Type B pancreatic cell (in vitro differentiated cells): Measurements from ENCODE around the gene KIAA1671. TPM values are rescaled to one million over a fixed set of nuclear protein-coding genes. Genes with fewer than 3 reads are reported as not detected.
A peak's percentile ranks its signal among the peaks of the same experiment; 100 is the strongest.

Experiments
- DNase-seq: peaks from one replicate; pipeline ENCODE4 v3.0.0; 2021; ENCODE audit warnings: mixed read lengths; ENCODE audit not compliant: unreplicated experiment; ENCODE audit errors: extremely low spot score
- H3K27ac Mint-ChIP-seq: 2 replicates; pipeline ENCODE4 v1.8.0; 2021; ENCODE audit warnings: mild to moderate bottlenecking, mixed read lengths
- H3K27me3 Mint-ChIP-seq: 2 replicates; pipeline ENCODE4 v1.8.0; 2021; ENCODE audit warnings: mixed read lengths
- H3K36me3 Mint-ChIP-seq: 2 replicates; pipeline ENCODE4 v1.8.0; 2021; ENCODE audit warnings: mixed read lengths
- H3K4me1 Mint-ChIP-seq: one replicate; pipeline ENCODE4 v1.8.0; 2021; ENCODE audit warnings: mixed read lengths; ENCODE audit not compliant: unreplicated experiment
- H3K4me3 Mint-ChIP-seq: 2 replicates; pipeline ENCODE4 v1.8.0; 2021; ENCODE audit warnings: mild to moderate bottlenecking, mixed read lengths
- H3K9me3 Mint-ChIP-seq: 2 replicates; pipeline ENCODE4 v1.8.0; 2021; ENCODE audit warnings: mixed read lengths
- total RNA-seq: library from RNA; stranded (reverse); gene quantifications from 2 replicates; pipeline ENCODE4 v1.2.1, GENCODE V29; 2021; ENCODE audit warnings: low replicate concordance
- TF ChIP-seq, protein P1 (sequence below): fragments of 200-600 bp; sonication (generic); conservative IDR thresholded peaks from 2 replicates; pipeline ENCODE4 v1.5.0; 2021; ENCODE audit warnings: antibody characterized with exemption, mild to moderate bottlenecking

Gene KIAA1671
- total RNA-seq, 1 donor from 2014 or later = 22.9 TPM

DNA sequence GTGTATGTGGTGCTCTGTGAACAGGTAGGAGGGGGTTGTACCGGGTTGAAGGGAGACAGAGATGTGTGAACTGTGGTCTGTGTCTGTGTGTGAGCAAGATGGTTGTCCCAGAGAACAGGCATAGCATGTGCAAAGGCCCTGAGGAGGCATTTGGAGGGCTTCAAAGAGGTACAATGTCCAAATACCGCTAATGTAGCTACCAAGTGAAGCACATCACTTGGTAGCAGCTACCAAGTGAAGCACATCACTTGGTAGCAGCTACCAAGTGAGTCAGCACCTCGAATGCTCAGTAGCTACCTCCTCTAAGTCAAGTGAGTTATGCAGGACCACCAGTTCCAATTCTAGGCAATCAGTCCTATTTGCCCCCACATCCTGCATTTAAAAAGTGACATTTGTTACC, 72.4 kb downstream of the KIAA1671 start:
- no peaks in the 10 kb centered on the region for H3K36me3 Mint-ChIP-seq
- H3K4me3 Mint-ChIP-seq = no peak overlapping the region
- DNase-seq = no peak
- TF ChIP-seq, protein P1, sequence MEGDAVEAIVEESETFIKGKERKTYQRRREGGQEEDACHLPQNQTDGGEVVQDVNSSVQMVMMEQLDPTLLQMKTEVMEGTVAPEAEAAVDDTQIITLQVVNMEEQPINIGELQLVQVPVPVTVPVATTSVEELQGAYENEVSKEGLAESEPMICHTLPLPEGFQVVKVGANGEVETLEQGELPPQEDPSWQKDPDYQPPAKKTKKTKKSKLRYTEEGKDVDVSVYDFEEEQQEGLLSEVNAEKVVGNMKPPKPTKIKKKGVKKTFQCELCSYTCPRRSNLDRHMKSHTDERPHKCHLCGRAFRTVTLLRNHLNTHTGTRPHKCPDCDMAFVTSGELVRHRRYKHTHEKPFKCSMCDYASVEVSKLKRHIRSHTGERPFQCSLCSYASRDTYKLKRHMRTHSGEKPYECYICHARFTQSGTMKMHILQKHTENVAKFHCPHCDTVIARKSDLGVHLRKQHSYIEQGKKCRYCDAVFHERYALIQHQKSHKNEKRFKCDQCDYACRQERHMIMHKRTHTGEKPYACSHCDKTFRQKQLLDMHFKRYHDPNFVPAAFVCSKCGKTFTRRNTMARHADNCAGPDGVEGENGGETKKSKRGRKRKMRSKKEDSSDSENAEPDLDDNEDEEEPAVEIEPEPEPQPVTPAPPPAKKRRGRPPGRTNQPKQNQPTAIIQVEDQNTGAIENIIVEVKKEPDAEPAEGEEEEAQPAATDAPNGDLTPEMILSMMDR = no peak
- H3K9me3 Mint-ChIP-seq = no peaks in the 10 kb centered on the region
- H3K27ac Mint-ChIP-seq = peak overlapping the region; percentile 38
- H3K27me3 Mint-ChIP-seq = no peaks in the 10 kb centered on the region
- H3K4me1 Mint-ChIP-seq = peaks cover 39% of the 10 kb centered on the region

DNA sequence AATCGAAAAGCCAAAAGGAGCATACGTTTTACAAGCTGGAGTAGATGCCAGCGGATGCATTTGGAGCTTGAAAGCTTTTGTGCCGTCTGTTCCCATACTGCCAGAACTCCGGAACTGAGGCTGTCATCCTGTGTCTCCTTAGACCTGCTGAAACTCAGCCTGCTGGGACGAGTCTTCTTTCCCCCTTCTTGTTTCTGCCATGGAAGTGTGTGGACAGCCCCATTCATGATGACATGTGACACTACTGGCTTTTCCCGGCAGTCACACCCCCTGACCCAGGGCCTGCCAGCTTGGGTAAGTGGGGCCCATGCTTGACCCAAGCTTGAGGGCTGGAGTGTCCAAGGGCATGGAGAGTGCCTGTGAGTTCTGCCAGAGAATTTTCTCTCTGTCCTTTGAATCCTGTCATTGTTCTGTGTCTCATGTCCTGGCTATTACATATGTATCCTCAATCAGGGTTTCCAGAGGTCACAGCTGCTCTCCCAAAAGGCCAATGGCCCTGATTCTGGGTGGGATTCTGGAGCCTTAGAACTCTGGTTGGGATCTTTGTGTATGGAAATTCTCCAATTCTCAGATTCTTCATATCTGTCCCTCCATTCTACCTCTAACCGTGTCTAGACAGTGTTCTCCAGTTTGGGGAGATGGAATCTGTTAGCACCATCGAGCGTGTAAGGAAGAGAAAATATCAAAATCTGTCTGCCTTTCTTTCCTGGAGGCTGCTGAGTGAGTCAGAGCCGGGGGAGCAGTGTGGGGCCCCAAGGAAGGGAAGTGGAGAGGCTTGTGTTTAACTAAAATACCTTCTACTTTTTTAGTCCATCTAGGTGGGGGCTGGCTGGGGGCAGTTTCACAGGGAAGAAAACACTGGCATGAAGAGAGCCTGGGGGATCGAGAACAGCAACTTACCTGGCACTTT, 73.2 kb downstream of the KIAA1671 start:
- Mint-ChIP-seq H3K27me3 (no peaks in the 10 kb centered on the region), H3K27ac (peak overlapping the region; percentile 76), H3K9me3 (no peaks in the 10 kb centered on the region), H3K4me1 (peaks cover 35% of the 10 kb centered on the region), H3K36me3 (no peaks in the 10 kb centered on the region), H3K4me3 (peak overlapping the region; percentile 33)
- DNase-seq = no peak
- TF ChIP-seq, protein P1 = no peak

DNA sequence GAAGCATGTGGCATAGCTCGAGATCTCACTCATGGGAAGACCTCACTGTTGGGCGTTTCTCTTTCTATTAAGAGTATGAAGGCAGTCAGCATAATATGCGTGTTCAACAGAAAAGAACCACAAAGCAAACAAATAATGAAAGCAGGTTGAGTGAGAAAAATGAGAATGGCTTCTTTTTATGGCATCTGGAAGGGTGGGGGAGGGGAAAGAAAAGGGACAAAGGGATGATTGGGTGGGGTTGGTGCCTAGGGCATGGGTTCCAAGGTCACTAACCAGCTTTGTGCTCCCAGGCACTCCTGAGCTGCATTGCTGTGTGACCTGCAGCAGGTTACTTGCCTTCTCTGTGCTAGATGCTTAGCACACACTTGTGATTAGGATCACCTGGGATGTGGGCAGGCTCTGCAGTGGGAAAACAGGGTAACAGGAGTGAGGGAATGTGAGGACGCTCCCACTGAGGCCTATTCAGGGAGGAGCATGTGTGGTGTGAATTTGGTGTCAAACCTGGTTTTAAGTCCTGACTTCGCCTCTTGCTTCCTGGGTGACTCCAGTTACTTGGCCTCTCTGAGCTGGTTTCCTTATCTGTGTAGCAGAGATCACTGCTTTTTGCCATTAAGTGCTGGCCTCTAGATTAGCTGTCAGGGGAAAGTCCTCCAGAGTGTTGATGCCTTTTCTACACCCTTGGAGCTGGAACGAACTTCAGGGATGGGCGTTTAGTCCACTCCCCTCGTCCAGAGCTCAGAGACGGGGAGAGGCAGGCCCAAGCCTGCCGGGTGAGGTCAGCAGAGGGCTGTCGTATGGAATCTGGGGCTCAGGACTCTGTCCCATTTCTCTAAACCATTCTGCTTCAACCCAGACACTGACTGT, 74.8 kb downstream of the KIAA1671 start:
- peak overlapping the region; percentile 76 for H3K27ac Mint-ChIP-seq
- H3K4me1 Mint-ChIP-seq = peaks cover 34% of the 10 kb centered on the region
- H3K4me3 Mint-ChIP-seq = peak overlapping the region; percentile 5
- H3K36me3 Mint-ChIP-seq = no peaks in the 10 kb centered on the region
- no peaks in the 10 kb centered on the region for H3K27me3 Mint-ChIP-seq
- H3K9me3 Mint-ChIP-seq = no peaks in the 10 kb centered on the region
- no peak for DNase-seq
- TF ChIP-seq, protein P1 = no peak

DNA sequence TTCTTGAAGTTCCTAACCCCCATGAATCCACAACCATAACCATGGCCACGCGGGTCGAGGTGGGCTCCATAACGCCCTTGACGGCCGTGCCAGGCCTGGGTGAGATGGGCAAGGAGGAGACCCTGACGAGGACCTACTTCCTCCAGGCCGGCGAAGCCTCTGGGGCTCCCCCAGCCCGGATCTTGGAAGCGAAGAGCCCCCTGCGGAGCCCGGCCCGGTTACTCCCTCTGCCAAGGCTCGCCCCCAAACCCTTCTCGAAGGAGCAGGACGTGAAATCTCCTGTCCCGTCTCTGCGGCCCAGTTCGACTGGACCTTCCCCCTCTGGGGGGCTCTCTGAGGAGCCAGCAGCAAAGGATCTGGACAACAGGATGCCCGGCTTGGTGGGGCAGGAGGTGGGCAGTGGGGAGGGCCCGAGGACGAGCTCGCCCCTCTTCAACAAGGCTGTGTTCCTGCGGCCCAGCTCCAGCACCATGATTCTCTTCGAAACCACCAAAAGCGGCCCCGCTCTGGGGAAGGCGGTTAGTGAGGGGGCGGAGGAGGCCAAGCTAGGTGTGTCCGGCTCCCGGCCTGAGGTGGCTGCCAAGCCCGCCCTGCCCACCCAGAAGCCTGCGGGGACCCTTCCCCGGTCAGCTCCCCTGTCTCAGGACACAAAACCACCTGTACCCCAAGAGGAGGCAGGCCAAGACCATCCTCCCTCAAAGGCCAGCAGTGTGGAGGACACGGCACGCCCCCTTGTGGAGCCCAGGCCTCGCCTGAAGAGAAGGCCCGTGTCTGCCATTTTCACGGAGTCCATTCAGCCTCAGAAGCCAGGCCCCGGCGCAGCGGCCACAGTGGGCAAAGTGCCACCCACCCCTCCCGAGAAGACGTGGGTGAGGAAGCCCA, 75.7 kb downstream of the KIAA1671 start:
- no peaks in the 10 kb centered on the region for H3K9me3 Mint-ChIP-seq
- no peak for DNase-seq
- peaks cover 34% of the 10 kb centered on the region for H3K4me1 Mint-ChIP-seq
- H3K4me3 Mint-ChIP-seq = no peak overlapping the region
- H3K27me3 Mint-ChIP-seq = no peaks in the 10 kb centered on the region
- peak overlapping the region; percentile 76 for H3K27ac Mint-ChIP-seq
- TF ChIP-seq, protein P1 = peak; percentile 58
- H3K36me3 Mint-ChIP-seq = no peaks in the 10 kb centered on the region

DNA sequence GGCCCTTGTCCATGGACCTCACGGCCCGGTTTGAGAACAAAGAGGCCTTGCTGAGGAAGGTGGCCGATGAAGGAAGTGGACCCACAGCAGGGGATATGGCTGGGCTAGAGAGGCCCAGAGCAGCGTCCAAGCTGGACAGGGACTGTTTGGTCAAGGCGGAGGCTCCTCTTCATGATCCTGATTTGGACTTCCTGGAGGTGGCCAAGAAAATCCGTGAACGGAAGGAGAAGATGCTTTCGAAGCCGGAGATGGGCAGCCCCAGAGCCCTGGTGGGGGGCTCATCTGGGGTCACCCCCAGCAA, 76.3 kb downstream of the KIAA1671 start:
- Mint-ChIP-seq H3K27ac (no peak overlapping the region), H3K9me3 (no peaks in the 10 kb centered on the region), H3K27me3 (no peaks in the 10 kb centered on the region), H3K4me1 (peaks cover 34% of the 10 kb centered on the region), H3K36me3 (no peaks in the 10 kb centered on the region), H3K4me3 (no peak overlapping the region)
- no peak for DNase-seq
- TF ChIP-seq, protein P1 = no peak
